ENCODE results near the gene GP1BB. TPM values are rescaled to one million over a fixed set of nuclear protein-coding genes. Genes with fewer than 3 reads are reported as not detected.

Gene GP1BB
- polyA plus RNA-seq (2012; rRNA removed): 0.49 and 1.5 TPM in 2 replicates
- 0.49 and 0.85 TPM in 2 replicates for polyA plus RNA-seq (2012; cell fraction: cytosol; rRNA removed)
- 7.2 and 43.4 TPM in 2 replicates for polyA plus RNA-seq (2012; cell fraction: nucleus; rRNA removed)

- H3K4me1 ChIP-seq (ENCODE audit: control insufficient read depth in 1 of 2, insufficient read depth in 2 of 2, low read depth in 1 of 2, low read length in 1 of 2): peaks cover 0 to 7% of the 10 kb centered on the region in 2 experiments; a peak in 1 of 4 replicates
- CTCF ChIA-PET: interaction anchor here (0.7 to 4.0 kb wide), 3 partner anchors 7 to 187 kb away, joined by 3 to 42 read pairs (median 7); no protein-coding TSS in a partner anchor
- H3K9ac ChIP-seq: no peak within 1 kb of the TSS
- H3K4me3 ChIP-seq (ENCODE audit: low read depth in 2 of 2, low read length in 1 of 2): no peak within 1 kb of the TSS
- 97% methylated on average over 27 of the region's 80 CpGs for WGBS (ENCODE audit: low lambda C conversion rate)
- H3K9me2 ChIP-seq: no peaks in the 10 kb centered on the region
- no peak within 1 kb of the TSS; a peak in 1 of 4 replicates for H3K27ac ChIP-seq (ENCODE audit: low read depth in 2 of 2, low read length in 1 of 2)
- no peaks in the 10 kb centered on the region for H3K79me2 ChIP-seq (ENCODE audit: insufficient read depth)
- no peaks in the 10 kb centered on the region for H3K27me3 ChIP-seq (ENCODE audit: insufficient read depth)
- peaks cover 0 to 5% of the 10 kb centered on the region in 2 experiments for H3K36me3 ChIP-seq (replicated peaks in 1 of 2; ENCODE audit: control insufficient read depth in 1 of 2, insufficient read depth in 2 of 2, low read length in 1 of 2)
- TF ChIP-seq YY1 (IDR thresholded peaks at IDR 0.05; ENCODE audit: low read depth) (no peak), MXI1 (IDR thresholded peaks at IDR 0.05; ENCODE audit: low read depth, low read length) (no peak), TAF1 (IDR thresholded peaks at IDR 0.05; ENCODE audit: borderline replicate concordance, low read depth, low read length) (no peak), USF1 (IDR thresholded peaks at IDR 0.05; ENCODE audit: borderline replicate concordance, low read depth) (no peak), FOXJ3 (CRISPR knock-in tag; IDR thresholded peaks at IDR 0.05) (no peak), TEAD4 (IDR thresholded peaks at IDR 0.05; ENCODE audit: borderline replicate concordance, insufficient read depth) (no peak), FOXM1 (IDR thresholded peaks at IDR 0.05; ENCODE audit: low read depth) (no peak), POLR2AphosphoS5 (IDR thresholded peaks at IDR 0.05; ENCODE audit: low read depth, low read length) (no peak), RCOR1 (IDR thresholded peaks at IDR 0.05; ENCODE audit: low read length) (no peak), REST (IDR thresholded peaks at IDR 0.05; ENCODE audit: low read depth, low read length) (no peak), CHD2 (IDR thresholded peaks at IDR 0.05; ENCODE audit: low read length, partially characterized antibody) (no peak), GATA2 (CRISPR knock-in tag; IDR thresholded peaks at IDR 0.05) (no peak), FOSL2 (IDR thresholded peaks at IDR 0.05; ENCODE audit: borderline replicate concordance, low read depth) (no peak), RAD21 (IDR thresholded peaks at IDR 0.05; ENCODE audit: low read length) (no peak), EZH2phosphoT487 (IDR thresholded peaks at IDR 0.05; ENCODE audit: borderline replicate concordance, low read depth) (no peak), NFIC (IDR thresholded peaks at IDR 0.05; ENCODE audit: borderline replicate concordance) (no peak), RFX5 (IDR thresholded peaks at IDR 0.05; ENCODE audit: low read length) (no peak), NRF1 (IDR thresholded peaks at IDR 0.05; ENCODE audit: low read depth, low read length) (no peak)
- DNase-seq: no peak
- POLR2A ChIA-PET: no interaction called here
- no peaks in the 10 kb centered on the region for H3K9me3 ChIP-seq
- no peaks in the 10 kb centered on the region for H3F3A ChIP-seq (replicated peaks; ENCODE audit: insufficient read depth)
- no peak within 1 kb of the TSS for H3K4me2 ChIP-seq
- H2AFZ ChIP-seq (ENCODE audit: low read depth): no peak within 1 kb of the TSS
- H4K20me1 ChIP-seq (ENCODE audit: insufficient read depth): no peaks in the 10 kb centered on the region
These were observed at the start of gene GP1BB for GRCh38 chr22:19723232-19723982. TSS of gene GP1BB (plus strand) at chr22:19723539. CDS start at chr22:19723570, 31 bp downstream.

All from SK-N-SH (cell line).